Measurements from ENCODE around the gene TMEM209. TPM values are rescaled to one million over a fixed set of nuclear protein-coding genes. Genes with fewer than 3 reads are reported as not detected.
"Not testable (repeated sequence)": the region's sequence is repeated elsewhere in the genome, so short reads cannot be mapped to it uniquely, and the experiment has no call there.

TMEM209 gene
- total RNA-seq, 1 experiment from 2014 or later: 7.8 TPM

DNA sequence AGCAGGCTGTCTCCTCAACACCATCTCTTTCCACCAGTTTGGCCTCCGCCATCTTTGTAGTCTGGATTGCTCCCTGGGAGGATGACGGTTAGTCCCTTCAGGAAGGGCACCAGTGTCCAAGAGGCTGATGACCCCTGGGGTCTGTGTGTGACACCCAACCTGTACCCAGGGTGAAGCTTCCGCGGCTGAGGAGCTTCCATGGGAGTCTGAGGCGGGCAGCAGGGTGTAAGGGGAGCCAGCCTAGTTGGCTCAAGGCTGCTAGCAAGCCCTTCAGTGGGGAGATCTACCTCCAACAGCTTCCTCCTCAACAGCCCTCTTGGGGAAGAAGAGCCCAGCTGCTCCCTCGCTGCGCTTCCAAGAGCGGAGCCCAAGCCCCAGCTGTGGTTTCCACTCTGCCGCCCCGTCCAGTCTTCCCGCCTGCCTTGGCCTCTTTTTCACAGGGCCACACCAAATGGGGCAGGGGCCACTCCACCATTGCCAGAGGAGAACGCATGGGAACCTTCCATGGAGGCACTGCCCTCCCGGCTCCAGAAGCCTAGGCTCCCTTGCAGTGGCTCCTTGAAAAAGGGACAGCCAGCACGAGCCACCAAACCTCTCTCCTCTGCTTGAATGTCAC lies 57.4 kb downstream of the TMEM209 start:
- DNase-seq (ENCODE audit: low spot score): no peak
- in situ Hi-C loops (cut with HindIII; ENCODE audit: low sequenced_read_pairs): no loop called here

DNA sequence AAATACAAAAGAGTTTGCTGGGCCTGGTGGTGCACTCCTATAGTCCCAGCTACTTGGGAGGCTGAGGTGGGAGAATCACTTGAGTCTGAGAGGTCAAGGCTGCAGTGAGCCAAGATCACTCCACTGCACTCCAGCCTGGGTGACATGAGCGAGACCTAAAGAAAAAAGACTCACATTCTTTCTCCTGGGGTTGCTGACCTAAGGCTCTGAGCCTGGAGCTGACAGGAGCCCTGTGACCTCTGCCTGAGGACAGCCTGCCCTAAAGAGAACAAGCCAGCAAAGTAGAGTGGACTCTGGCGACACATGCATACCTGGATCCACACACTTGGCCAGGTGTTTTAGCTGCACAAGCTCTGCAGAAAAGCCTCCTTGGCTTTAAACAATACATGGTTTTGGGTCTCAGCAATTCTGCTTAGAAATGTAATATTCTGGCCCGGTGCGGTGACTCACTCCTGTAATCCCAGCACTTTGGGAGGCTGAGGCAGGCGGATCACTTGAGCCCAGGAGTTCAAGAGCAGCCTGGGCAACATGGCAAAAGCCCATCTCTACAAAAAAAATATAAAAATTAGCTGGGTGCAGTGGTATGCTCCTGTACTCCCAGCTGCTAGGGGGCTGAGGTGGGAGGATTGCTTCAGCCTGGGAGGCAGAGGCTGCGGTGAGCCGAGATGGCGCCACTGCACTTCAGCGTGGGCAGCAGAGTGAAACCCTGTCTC lies 58.4 kb downstream of the TMEM209 start:
- in situ Hi-C loops (cut with HindIII; ENCODE audit: low sequenced_read_pairs): no loop called here
- no peak for DNase-seq (ENCODE audit: low spot score)

DNA sequence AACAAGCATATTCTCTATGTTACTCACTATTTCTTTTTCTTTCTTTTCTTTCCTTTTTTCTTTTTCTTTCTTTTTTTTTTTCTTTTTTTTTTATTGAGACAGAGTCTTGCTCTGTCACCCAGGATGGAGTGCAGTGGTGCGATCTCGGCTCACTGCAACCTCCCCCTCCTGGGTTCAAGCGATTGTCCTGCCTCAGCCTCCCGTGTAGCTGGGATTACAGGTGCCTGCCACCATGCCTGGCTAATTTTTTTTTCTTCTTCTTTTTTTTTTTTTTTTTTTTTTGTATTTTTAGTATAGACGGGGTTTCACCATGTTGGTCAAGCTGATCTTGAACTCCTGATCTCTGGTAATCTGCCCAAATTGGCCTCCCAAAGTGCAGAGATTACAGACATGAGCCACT lies 59.1 kb downstream of the TMEM209 start:
- in situ Hi-C loops (cut with HindIII; ENCODE audit: low sequenced_read_pairs): not testable (repeated sequence)

DNA sequence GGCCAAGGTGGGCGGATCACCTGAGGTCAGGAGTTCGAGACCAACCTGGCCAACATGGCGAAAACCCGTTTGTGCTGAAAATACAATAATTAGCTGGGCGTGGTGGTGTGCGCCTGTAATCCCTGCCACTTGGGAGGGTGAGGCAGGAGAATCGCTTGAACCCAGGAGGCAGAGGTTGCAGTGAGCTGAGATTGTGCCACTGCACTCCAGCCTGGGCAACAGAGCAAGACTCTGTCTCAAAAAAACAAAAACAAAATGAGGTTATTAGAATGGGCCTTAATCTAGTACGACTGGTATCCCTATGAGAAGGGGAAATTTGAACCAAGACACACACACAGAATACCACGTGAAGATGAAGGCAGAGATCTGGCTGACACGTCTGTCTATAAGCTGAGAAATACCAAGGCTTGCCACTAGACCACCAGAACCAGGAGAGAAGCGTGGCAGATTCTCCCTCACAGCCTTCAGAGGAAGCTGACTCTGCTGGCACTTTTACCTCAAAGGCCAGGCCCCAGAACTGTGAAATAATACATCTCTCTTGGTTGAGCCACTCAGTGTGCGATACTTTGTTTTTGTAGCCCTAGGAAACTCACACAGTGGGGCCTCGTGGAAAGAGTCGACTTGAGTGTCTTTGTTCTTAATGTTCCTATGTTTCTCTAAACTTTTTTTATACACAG lies 59.6 kb downstream of the TMEM209 start:
- DNase-seq (ENCODE audit: low spot score): no peak
- in situ Hi-C loops (cut with HindIII; ENCODE audit: low sequenced_read_pairs): no loop called here

More for the DNA sequence above, 59.1 kb downstream of the TMEM209 start:
- not testable (repeated sequence) for DNase-seq (ENCODE audit: low spot score)

DNA sequence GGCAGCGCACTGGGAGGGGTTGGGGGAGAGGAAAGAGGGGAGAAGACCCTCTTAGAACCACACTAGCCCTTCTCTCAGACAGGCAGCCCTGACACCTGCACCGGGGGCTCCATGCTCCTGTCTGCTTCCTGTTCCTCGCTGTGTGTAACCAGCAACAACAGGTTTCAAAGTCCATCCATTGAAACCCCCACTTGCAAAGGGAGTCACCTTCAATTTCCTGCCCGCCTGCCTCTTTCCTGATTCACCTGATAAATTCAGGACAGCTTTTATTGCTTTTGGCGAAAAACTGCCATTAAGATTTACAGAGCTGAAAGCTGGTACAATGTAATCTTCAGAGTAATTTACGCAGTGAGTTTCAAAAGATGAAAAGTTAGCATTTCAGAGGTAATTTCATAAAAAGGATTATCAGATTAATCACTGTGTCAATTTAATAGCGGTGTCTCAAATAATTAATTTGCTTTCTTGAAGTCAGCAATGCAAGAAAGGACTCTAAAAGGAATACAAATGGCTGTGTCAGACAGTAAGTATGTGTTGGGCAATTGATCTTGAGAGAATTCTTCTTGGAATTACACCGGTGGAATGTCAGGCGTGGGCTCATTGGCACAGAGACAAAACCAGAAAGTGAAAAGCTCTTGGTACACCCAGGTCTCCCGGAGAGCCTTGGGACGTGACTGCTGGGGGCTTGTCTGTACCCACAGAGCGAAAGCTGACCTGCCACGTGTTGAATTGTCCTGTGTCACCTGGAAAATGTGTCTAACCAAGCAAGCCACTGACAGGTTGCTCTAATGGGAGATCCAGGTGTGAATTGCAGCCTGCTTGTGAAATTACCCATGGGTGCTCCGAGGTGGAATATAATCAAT lies 60.7 kb downstream of the TMEM209 start:
- in situ Hi-C loops (cut with HindIII; ENCODE audit: low sequenced_read_pairs): no loop called here
- DNase-seq (ENCODE audit: low spot score): no peak

DNA sequence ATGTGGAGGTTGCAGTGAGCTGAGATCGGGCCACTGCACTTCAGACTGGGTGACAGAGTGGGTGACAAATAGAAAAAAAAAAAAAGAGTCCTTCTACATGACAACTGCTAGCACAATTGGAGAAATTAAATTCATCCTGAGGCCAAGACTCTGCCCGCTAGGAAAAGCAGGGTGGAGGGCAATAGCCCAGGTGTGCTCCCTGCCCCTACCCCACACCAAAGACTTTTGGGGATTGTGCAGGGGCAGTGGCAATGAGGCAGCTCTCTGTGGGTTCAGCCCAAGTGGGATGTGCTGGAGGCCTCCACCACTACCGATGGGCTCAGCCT lies 61.3 kb downstream of the TMEM209 start:
- no peak for DNase-seq (ENCODE audit: low spot score)
- in situ Hi-C loops (cut with HindIII; ENCODE audit: low sequenced_read_pairs): no loop called here

DNA sequence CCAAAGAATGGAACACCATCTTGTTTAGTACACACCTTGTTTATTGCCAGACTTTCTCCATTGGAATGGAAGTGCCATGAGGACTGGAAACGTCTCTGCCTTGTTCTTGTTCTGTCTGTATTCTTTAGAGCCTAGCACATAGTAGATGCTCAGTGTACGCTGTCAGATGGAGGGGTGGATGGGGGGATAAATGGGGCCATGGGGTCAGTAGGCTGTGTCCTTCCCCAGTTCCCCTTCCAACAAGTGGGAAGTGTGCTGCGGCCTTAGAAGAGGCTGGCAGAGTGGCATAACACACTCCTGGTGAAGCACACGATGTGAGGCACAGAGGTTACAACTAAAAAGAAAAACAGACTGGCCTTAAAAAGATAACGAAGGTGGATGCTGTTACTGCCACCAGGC lies 61.9 kb downstream of the TMEM209 start:
- no peak for DNase-seq (ENCODE audit: low spot score)
- in situ Hi-C loops (cut with HindIII; ENCODE audit: low sequenced_read_pairs): no loop called here

DNA sequence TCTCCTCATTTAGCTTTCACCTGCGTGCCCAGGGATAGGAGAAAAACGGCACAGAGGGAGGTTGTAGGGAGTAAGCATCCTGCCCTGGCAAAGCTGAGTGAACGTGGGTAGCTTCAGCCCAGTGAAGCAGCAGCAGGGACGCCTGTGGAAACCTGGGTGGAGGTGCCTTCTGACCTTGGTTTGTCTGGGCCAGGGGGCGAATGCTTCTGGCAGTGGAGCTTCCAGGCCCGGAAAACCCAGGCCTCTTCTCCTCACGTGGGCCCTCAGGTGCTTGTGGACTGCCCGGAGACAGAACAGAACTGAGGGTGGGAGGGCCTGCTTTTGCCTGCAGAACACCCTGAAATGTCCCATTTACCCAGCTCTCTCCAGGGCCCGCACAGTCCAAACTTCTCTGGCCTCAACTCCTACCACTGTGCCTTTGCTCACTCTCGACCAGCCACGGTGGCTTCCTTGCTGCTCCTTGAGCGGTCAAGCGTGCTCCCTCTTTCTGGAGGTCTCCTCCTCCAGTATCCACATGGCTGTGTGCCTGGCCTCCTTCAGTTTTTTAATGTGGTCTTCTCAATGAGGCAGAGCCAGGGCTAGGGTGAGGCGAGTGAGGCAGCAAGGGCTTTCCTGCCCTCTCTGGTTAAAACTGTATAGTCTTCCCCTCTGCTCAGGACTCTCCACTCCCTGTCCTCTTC lies 62.4 kb downstream of the TMEM209 start:
- DNase-seq (ENCODE audit: low spot score): peak; percentile 48
- in situ Hi-C loops (cut with HindIII; ENCODE audit: low sequenced_read_pairs): no loop called here

DNA sequence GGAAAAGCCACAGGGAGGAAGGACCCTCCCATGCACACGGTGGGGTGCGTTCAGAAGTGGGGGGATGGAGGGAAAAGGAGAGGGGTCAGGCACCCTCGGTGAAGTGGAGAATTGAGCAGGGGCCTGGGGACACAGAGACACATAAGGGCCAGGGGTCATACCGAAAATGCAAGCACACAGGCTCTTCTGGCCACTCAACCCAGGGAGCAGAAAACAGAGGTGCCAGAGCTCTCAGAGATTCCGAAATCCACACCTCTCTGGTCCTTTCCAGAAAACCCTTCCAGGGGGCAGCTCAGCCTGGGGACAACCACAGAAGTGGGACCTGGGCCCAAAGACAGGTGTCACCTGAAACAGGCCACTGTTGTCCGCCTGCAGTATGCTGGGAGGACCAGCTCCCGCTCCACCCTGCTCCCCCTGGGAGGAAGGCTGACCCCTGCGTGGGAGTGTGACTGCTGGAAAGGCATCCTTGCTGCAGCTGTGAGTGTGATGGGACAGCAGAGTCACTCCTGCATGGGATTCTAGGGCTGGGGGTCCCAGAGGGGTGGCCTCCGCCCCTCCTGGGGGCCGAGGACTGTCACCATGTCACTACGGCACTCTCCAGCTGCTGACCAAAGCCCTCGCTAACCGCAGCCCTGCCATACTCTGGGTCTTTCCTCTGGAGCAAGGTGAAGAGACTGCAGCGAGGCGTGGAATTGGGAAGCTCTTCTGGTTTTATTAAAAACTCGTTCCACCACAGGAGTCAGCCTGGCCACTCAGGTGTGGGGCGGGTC lies 63.1 kb downstream of the TMEM209 start:
- in situ Hi-C loops (cut with HindIII; ENCODE audit: low sequenced_read_pairs): no loop called here
- DNase-seq (ENCODE audit: low spot score): peak; percentile 61

DNA sequence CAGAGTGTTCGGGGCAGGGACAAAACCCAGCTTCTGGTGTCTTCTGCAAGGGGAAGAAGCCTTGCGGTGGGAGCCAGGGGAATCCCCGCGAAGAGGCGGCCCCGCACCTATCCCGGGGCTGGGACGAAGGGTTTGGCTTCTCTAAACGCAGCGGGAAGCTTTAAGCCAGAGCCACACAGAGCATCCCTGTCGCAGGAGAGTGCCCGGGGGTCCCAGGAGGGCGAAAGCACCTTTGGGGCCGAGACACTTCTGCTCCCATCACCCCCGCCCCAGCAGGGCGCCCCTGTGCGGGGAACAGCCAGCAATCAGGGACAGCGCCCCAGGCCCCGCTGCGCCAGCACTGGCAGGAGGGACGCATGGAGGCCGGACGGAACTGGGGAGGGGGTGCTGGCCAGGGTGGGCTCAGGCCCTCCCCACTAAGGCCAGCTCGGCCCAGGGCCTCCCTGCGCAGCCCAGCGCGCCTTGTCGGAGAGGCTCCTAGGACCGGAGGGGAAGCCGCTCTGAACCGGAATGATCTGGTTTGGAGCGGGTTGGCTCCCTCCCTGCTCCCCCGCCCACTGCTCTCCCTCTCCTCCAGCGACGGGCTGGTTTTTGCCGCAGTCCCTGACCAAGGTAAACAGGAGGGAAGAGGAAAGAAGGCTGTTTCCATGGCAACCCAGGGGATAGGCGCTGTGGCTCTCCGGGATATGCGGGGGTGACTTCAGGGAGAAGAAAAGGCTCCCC lies 63.9 kb downstream of the TMEM209 start:
- peak; percentile 98 for DNase-seq (ENCODE audit: low spot score)
- in situ Hi-C loops (cut with HindIII; ENCODE audit: low sequenced_read_pairs): no loop called here

DNA sequence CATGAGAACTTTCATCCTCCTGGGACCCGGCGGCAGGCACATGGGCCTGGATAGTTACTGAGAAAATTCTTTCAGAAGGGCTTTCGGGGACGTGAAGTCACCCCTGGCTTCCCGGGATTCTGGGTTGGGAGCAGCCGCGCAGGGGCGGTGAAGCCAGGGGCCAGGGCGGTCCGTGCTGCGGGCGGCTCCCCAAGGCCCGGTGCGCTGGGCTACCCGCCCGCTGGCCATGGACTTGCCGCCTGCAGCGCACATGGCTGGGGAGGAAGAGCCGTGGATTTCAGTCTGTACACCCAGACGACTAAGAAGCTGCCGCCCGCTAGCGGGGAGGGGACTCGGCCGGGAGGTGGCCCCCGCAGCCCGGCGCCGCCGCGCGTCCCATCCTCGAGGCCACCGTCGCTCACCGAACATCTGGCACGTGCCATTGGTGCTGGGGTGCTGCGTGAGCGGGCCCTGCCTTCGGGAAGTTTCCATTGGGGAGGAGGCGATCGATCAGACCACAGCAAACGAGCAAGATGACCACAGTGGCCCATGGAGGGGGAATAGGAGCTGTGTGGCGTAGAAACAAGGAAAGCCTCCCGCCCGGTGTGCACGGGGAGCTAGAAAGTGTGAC lies 64.5 kb downstream of the TMEM209 start:
- no peak for DNase-seq (ENCODE audit: low spot score)
- in situ Hi-C loops (cut with HindIII; ENCODE audit: low sequenced_read_pairs): no loop called here

DNA sequence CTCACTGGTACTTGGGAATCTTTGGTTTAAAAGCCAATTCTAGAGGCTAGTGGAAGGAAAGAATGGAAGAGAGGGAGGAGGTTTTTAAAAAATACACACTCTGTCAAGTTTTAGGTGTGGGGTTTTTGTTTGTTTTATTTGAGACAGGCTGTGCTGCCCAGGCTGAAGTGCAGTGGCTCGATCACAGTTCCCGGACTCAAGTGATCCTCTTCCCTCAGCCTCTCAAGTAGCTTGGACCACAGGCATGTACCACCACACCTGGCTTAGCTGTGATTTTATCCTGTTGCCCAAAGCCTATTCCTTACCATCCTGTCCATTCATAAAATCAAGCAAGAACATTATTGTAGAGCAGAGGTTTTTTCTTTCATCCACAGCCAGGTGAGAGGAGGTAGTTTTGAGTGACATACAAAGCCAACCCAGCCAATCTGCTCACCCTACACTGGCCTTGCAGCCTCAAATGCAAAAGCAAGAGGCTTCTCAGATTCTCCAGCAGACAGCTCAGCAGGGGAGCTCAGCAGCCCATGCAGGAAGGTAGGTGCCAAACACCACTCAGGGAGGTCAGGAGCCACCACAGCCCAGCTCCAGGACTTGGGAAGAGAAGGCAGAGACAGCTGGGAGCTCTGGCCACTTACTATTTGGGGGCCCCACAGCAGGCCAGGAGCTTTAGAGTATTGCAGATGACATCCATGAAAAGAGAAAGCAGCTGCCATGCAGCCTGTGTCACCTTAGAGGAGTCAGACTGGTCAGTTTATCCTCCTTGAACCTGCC lies 65.8 kb downstream of the TMEM209 start:
- in situ Hi-C loops (cut with HindIII; ENCODE audit: low sequenced_read_pairs): no loop called here
- DNase-seq (ENCODE audit: low spot score): no peak

DNA sequence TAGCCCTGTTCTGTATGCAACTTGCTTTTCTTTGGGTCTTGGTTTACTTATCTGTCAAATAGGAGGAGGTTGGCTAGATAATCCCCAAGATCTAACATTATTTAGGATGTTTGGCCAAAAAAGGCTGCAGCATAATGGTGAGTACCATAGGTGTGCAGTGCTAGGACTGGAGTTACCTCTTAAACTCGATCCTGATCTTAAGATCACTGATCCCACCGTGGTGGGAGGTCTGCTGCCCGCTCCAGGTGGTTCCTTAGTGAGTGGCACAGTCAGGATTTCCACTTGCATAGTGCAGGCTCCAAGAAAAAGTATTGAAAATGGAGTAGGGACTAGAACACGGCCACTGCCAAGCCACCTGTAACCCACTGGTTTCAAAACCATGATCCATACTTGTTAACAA lies 68.0 kb downstream of the TMEM209 start:
- in situ Hi-C loops (cut with HindIII; ENCODE audit: low sequenced_read_pairs): no loop called here
- no peak for DNase-seq (ENCODE audit: low spot score)

DNA sequence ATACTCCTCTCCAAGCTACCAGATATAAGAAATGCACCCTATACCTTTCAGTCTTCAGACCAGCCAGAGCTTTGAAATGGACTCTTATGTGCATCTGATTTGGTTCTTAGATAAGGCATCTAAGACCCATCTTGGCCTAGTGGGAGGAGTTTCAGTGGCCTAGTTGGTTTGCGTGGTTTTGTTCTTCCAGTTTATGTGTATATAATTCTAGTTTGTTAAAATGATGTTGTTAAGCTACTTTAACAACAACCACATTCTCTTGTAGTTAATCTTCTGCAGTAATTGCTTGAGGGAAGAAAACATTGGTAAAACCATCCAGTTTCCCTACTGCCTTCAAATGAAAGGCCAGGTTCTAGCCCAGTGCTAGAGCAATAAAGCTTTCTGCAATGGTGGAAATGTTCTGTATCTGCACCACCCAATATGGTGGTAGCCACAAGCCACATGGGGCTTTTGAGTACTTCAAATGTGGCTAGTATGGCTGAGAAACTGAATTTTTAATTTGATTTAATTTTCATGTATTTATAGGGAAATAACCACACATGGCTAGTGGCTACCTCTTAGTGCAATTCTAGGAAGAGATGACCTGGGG lies 68.5 kb downstream of the TMEM209 start:
- in situ Hi-C loops (cut with HindIII; ENCODE audit: low sequenced_read_pairs): no loop called here
- no peak for DNase-seq (ENCODE audit: low spot score)

DNA sequence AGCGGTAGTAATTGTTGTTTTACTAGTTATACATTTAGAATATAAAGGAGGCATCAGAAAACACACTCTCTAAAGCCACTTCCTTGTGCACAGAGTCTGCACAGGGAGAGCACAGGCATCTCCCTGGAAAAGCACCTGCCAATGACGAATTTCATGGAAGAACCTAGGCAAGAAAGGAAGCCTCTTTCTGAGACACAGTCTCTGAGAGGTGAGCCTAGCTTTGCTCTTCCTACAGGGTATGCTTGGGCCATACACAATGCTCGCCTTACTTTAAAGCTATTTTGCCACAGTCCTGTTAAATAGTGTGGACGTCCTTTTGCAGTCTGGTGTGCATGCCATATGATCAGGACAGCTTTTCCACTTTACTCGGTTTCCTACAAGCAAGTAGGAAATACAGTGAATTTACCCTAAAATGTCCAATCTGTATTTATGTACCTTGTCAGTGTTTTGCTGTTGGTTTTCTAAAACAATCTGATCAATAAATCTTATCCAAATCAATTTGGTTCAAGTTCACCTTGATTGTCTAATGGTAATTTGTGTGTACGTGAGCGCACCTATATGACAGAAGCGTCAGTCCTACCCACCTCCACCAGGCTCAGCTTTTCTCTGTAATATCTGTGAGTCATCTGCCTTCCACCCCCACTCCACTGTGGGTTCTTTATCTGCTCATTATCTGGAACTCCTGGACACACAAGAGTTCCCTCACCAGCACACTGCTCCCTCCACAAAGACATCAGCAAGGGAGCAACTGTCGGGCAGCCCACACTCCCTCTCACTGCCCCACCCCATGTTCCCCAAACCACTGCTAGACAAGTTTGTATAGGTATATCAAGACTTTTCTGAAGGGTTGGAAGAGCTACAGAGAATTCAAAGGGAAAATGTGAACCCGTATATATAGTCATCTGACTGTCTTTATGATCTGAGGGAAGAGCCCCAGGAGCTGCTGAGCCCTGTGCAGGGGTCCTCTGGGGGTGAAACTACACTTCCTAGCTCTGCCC lies 69.7 kb downstream of the TMEM209 start:
- in situ Hi-C loops (cut with HindIII; ENCODE audit: low sequenced_read_pairs): no loop called here
- no peak for DNase-seq (ENCODE audit: low spot score)

Data from G401 (cell line).